Activated T-cell treated with anti-CD3 and anti-CD28 coated beads, Interleukin-2, amount 50 U/mL, for 24 hours (primary cell): ENCODE data around the gene TMEM238.

Source experiments
- DNase-seq: peaks from one replicate; pipeline ENCODE4 v3.0.0-alpha.2; 2020
- H3K27ac Mint-ChIP-seq: 2 replicates; pipeline ENCODE4 v1.8.0; 2020; ENCODE audit warnings: mild to moderate bottlenecking, mixed read lengths
- H3K27me3 Mint-ChIP-seq: 2 replicates; pipeline ENCODE4 v1.8.0; 2020; ENCODE audit warnings: mixed read lengths
- H3K36me3 Mint-ChIP-seq: 2 replicates; pipeline ENCODE4 v1.8.0; 2020; ENCODE audit warnings: low read depth, mixed read lengths
- H3K4me1 Mint-ChIP-seq: 2 replicates; pipeline ENCODE4 v1.8.0; 2020; ENCODE audit warnings: low read depth, mixed read lengths
- H3K4me3 Mint-ChIP-seq: 2 replicates; pipeline ENCODE4 v1.8.0; 2020; ENCODE audit warnings: mild to moderate bottlenecking, moderate library complexity, mixed read lengths
- H3K9me3 Mint-ChIP-seq: 2 replicates; pipeline ENCODE4 v1.8.0; 2020; ENCODE audit warnings: mixed read lengths

Gene TMEM238

GRCh38 chr19:55390461-55390880 lies 6.4 kb upstream of the TMEM238 start:
- Mint-ChIP-seq H3K27me3 (no peaks in the 10 kb centered on the region), H3K9me3 (no peaks in the 10 kb centered on the region), H3K36me3 (peaks cover 63% of the 10 kb centered on the region), H3K4me3 (peak overlapping the region; percentile 1), H3K27ac (peak overlapping the region; percentile 82), H3K4me1 (peaks cover 36% of the 10 kb centered on the region)
- DNase-seq: peak; percentile 53

- no peak for DNase-seq
- Mint-ChIP-seq H3K36me3 (peaks cover 65% of the 10 kb centered on the region), H3K4me3 (peak overlapping the region; percentile 92)
These were observed 5.6 kb upstream of the TMEM238 start for GRCh38 chr19:55389386-55390317.

GRCh38 chr19:55387736-55388497 lies 3.8 kb upstream of the TMEM238 start:
- Mint-ChIP-seq H3K27me3 (no peaks in the 10 kb centered on the region), H3K36me3 (peaks cover 73% of the 10 kb centered on the region), H3K4me1 (peaks cover 49% of the 10 kb centered on the region), H3K27ac (peak overlapping the region; percentile 99), H3K4me3 (peak overlapping the region; percentile 92), H3K9me3 (no peaks in the 10 kb centered on the region)
- DNase-seq: no peak

More at GRCh38 chr19:55389386-55390317, 5.6 kb upstream of the TMEM238 start:
- Mint-ChIP-seq H3K27ac (peak overlapping the region; percentile 99), H3K9me3 (no peaks in the 10 kb centered on the region), H3K4me1 (peaks cover 39% of the 10 kb centered on the region), H3K27me3 (no peaks in the 10 kb centered on the region)

- Mint-ChIP-seq H3K4me3 (peak overlapping the region; percentile 92), H3K9me3 (no peaks in the 10 kb centered on the region), H3K4me1 (peaks cover 59% of the 10 kb centered on the region), H3K36me3 (peaks cover 80% of the 10 kb centered on the region), H3K27me3 (no peaks in the 10 kb centered on the region), H3K27ac (peak overlapping the region; percentile 99)
- DNase-seq: no peak
These were observed 2.4 kb upstream of the TMEM238 start for GRCh38 chr19:55386493-55386971.

GRCh38 chr19:55385724-55386492 lies 1.8 kb upstream of the TMEM238 start, which contains the start of gene RPL28:
TSS of gene RPL28 (plus strand) at chr19:55385932. CDS start at chr19:55386358, 426 bp downstream.
- DNase-seq: peak; percentile 99
- H3K9me3 Mint-ChIP-seq: no peaks in the 10 kb centered on the region
- H3K4me1 Mint-ChIP-seq: peaks cover 59% of the 10 kb centered on the region
- peak within 1 kb of the TSS; percentile 99 for H3K27ac Mint-ChIP-seq
- H3K4me3 Mint-ChIP-seq: peak within 1 kb of the TSS; percentile 92
- no peaks in the 10 kb centered on the region for H3K27me3 Mint-ChIP-seq
- H3K36me3 Mint-ChIP-seq: peaks cover 76% of the 10 kb centered on the region

GRCh38 chr19:55384920-55385723 lies 1.0 kb upstream of the TMEM238 start:
- Mint-ChIP-seq H3K27me3 (no peaks in the 10 kb centered on the region), H3K9me3 (no peaks in the 10 kb centered on the region)

GRCh38 chr19:55383279-55384130 lies 587 bp downstream of the TMEM238 start:
- peak overlapping the region; percentile 89 for H3K4me3 Mint-ChIP-seq
- no peaks in the 10 kb centered on the region for H3K27me3 Mint-ChIP-seq
- DNase-seq: peak; percentile 77
- H3K9me3 Mint-ChIP-seq: no peaks in the 10 kb centered on the region
- peaks cover 42% of the 10 kb centered on the region for H3K4me1 Mint-ChIP-seq
- peak overlapping the region; percentile 91 for H3K27ac Mint-ChIP-seq
- H3K36me3 Mint-ChIP-seq: peaks cover 57% of the 10 kb centered on the region

More at GRCh38 chr19:55384920-55385723, 1.0 kb upstream of the TMEM238 start:
- Mint-ChIP-seq H3K4me3 (peak overlapping the region; percentile 92), H3K36me3 (peaks cover 71% of the 10 kb centered on the region), H3K4me1 (peaks cover 55% of the 10 kb centered on the region), H3K27ac (peak overlapping the region; percentile 99)
- DNase-seq: peak; percentile 96

- Mint-ChIP-seq H3K27me3 (no peaks in the 10 kb centered on the region), H3K36me3 (peaks cover 48% of the 10 kb centered on the region), H3K27ac (peak overlapping the region; percentile 91), H3K4me1 (peaks cover 32% of the 10 kb centered on the region), H3K4me3 (peak overlapping the region; percentile 89), H3K9me3 (no peaks in the 10 kb centered on the region)
- DNase-seq: no peak
These were observed 1.5 kb downstream of the TMEM238 start for GRCh38 chr19:55382522-55383054.

- no peak overlapping the region for H3K27ac Mint-ChIP-seq
- H3K4me3 Mint-ChIP-seq: peak overlapping the region; percentile 89
- no peaks in the 10 kb centered on the region for H3K9me3 Mint-ChIP-seq
- no peak for DNase-seq
- peaks cover 42% of the 10 kb centered on the region for H3K36me3 Mint-ChIP-seq
- peaks cover 28% of the 10 kb centered on the region for H3K4me1 Mint-ChIP-seq
- no peaks in the 10 kb centered on the region for H3K27me3 Mint-ChIP-seq
These were observed 2.1 kb downstream of the TMEM238 start for GRCh38 chr19:55382013-55382412.

GRCh38 chr19:55379174-55379573 lies 4.9 kb downstream of the TMEM238 start:
- Mint-ChIP-seq H3K36me3 (peaks cover 23% of the 10 kb centered on the region), H3K4me1 (peaks cover 15% of the 10 kb centered on the region), H3K27ac (no peak overlapping the region), H3K9me3 (no peaks in the 10 kb centered on the region), H3K4me3 (no peak overlapping the region), H3K27me3 (peaks cover 15% of the 10 kb centered on the region)
- no peak for DNase-seq

GRCh38 chr19:55377356-55378131 lies 6.5 kb downstream of the TMEM238 start:
- Mint-ChIP-seq H3K27ac (no peak overlapping the region), H3K4me3 (no peak overlapping the region), H3K27me3 (peaks cover 25% of the 10 kb centered on the region), H3K9me3 (no peaks in the 10 kb centered on the region), H3K36me3 (peaks cover 16% of the 10 kb centered on the region), H3K4me1 (peaks cover 10% of the 10 kb centered on the region)
- DNase-seq: no peak
